H1 (cell line): ENCODE results near the gene ASXL1. TPM values are rescaled to one million over a fixed set of nuclear protein-coding genes. Genes with fewer than 3 reads are reported as not detected.

Experiments
- polyA plus RNA-seq, 7 experiments: library from polyadenylated mRNA; depleted of rRNA in 3 of 7; stranded (reverse) in 5 of 7; unstranded in 2 of 7; fragments of >200 nt in 5 of 7; fragments of 200-250 nt in 2 of 7; gene quantifications; 1 replicate in 5 of 7; 2 replicates in 1 of 7; 4 replicates in 1 of 7; pipeline versions ENCODE4 v1.2.1 to v1.2.3, GENCODE V29; 2011 to 2013; ENCODE audit warnings: missing spikeins in 2 of 7, mixed read lengths in 2 of 7
- total RNA-seq: library from RNA; stranded (reverse); fragmentation: NEBNext Ultra II Directional; extraction: Animal tissue kit (Norgen Biotek cat#: 25700); gene quantifications from 2 replicates; pipeline ENCODE4 v1.2.1, GENCODE V29; 2021

The ASXL1 gene
- total and polyA plus RNA-seq, 2 of the 8 experiments (the other 6 are each of a cell fraction or from before 2014, with no cell fraction given): 10.6 to 26.5 TPM

Other genes starting within 250 kb of the ASXL1 start
- 38.4 and 40.5 TPM in 2 replicates for gene TM9SF4, start 248.6 kb upstream of the ASXL1 start, total RNA-seq
- 68.7 and 72.0 TPM in 2 replicates for gene TM9SF4, start 248.6 kb upstream of the ASXL1 start, polyA plus RNA-seq (2011; rRNA removed)
- 25.4 and 26.1 TPM in 2 replicates for gene PLAGL2, start 150.6 kb upstream of the ASXL1 start, total RNA-seq
- 20.6 and 26.7 TPM in 2 replicates for gene PLAGL2, start 150.6 kb upstream of the ASXL1 start, polyA plus RNA-seq (2011; rRNA removed)
- 24.4 and 24.5 TPM in 2 replicates for gene POFUT1, start 150.5 kb upstream of the ASXL1 start, total RNA-seq
- gene POFUT1, start 150.5 kb upstream of the ASXL1 start, polyA plus RNA-seq (2011; rRNA removed): 19.4 and 23.5 TPM in 2 replicates
- gene KIF3B, start 80.7 kb upstream of the ASXL1 start, total RNA-seq: 22.1 and 22.4 TPM in 2 replicates
- gene KIF3B, start 80.7 kb upstream of the ASXL1 start, polyA plus RNA-seq (2011; rRNA removed): 7.3 and 10.1 TPM in 2 replicates
- 23.5 and 23.7 TPM in 2 replicates for gene NOL4L, start 227.0 kb downstream of the ASXL1 start, total RNA-seq
- 15.3 and 24.9 TPM in 2 replicates for gene NOL4L, start 227.0 kb downstream of the ASXL1 start, polyA plus RNA-seq (2011; rRNA removed)